SK-N-SH (cell line): ENCODE results near the gene FZD1. TPM values are rescaled to one million over a fixed set of nuclear protein-coding genes. Genes with fewer than 3 reads are reported as not detected.
A peak's percentile ranks its signal among the peaks of the same experiment; 100 is the strongest.

Source experiments
- CTCF ChIA-PET: fragments of 300-600, 350-600 bp; formaldehyde crosslinking; extraction: SDS; loops from one replicate; lab custom pipeline; 2021; lab: Yijun Ruan, JAX
- POLR2A ChIA-PET: fragments of 350-600 bp; sonication (Branson Sonifier 250); formaldehyde crosslinking; extraction: SDS; loops from one replicate; lab custom pipeline; 2020; ENCODE audit warnings: antibody characterized with exemption, inconsistent platforms; lab: Yijun Ruan, JAX
- DNase-seq: peaks from one replicate; pipeline ENCODE4 v3.0.0; 2012
- H2AFZ ChIP-seq: fragments of 200-600 bp; sonication (generic); 2 replicates; pipeline ENCODE4 v1.8.1; 2016; ENCODE audit warnings: antibody characterized with exemption, mild to moderate bottlenecking, low read depth
- H3F3A ChIP-seq: fragments of 200-600 bp; sonication (generic); replicated peaks from 2 replicates; pipeline ENCODE3; 2016; ENCODE audit warnings: antibody characterized with exemption, mild to moderate bottlenecking; ENCODE audit not compliant: insufficient read depth
- H3K27ac ChIP-seq, 2 experiments: fragments of 200-500 bp in 1 of 2; fragments of 200-600 bp in 1 of 2; sonication (Bioruptor generic) in 1 of 2; sonication (generic), shearing (Covaris generic) in 1 of 2; 2 replicates each; pipeline versions ENCODE4 v1.5.1 to v1.6.1; 2014 to 2016; ENCODE audit warnings: low read depth in 2 of 2, inconsistent platforms in 1 of 2, low read length in 1 of 2, mild to moderate bottlenecking in 1 of 2, mixed read lengths in 1 of 2
- H3K27me3 ChIP-seq: fragments of 200-600 bp; sonication (generic), shearing (Covaris generic); 2 replicates; pipeline ENCODE4 v1.6.1; 2016; ENCODE audit warnings: mixed run types; ENCODE audit not compliant: insufficient read depth
- H3K36me3 ChIP-seq, 2 experiments: fragments of 200-500 bp in 1 of 2; fragments of 200-600 bp in 1 of 2; sonication (Bioruptor generic) in 1 of 2; sonication (generic) in 1 of 2; replicated peaks in 1 of 2; 2 replicates each; pipeline versions ENCODE3 to v1.5.1; 2014 to 2016; ENCODE audit warnings: low read length in 1 of 2, mild to moderate bottlenecking in 1 of 2; ENCODE audit not compliant: insufficient read depth in 2 of 2, control insufficient read depth in 1 of 2
- H3K4me1 ChIP-seq, 2 experiments: fragments of 200-500 bp in 1 of 2; fragments of 200-600 bp in 1 of 2; sonication (Bioruptor generic) in 1 of 2; sonication (generic), shearing (Covaris generic) in 1 of 2; 2 replicates each; pipeline versions ENCODE4 v1.5.1 to v1.6.1; 2014 to 2016; ENCODE audit warnings: low read depth in 1 of 2, low read length in 1 of 2, mixed run types in 1 of 2; ENCODE audit not compliant: insufficient read depth in 2 of 2, control insufficient read depth in 1 of 2
- H3K4me2 ChIP-seq: fragments of 200-600 bp; sonication (generic), shearing (Covaris generic); 2 replicates; pipeline ENCODE4 v1.6.1; 2017; ENCODE audit warnings: mixed run types
- H3K4me3 ChIP-seq, 2 experiments: fragments of 200-500 bp in 1 of 2; fragments of 200-600 bp in 1 of 2; sonication (Bioruptor generic) in 1 of 2; sonication (generic), shearing (Covaris generic) in 1 of 2; 2 replicates each; pipeline versions ENCODE4 v1.5.1 to v1.8.1; 2014 to 2016; ENCODE audit warnings: low read depth in 2 of 2, inconsistent platforms in 1 of 2, low read length in 1 of 2, mild to moderate bottlenecking in 1 of 2, mixed read lengths in 1 of 2, moderate library complexity in 1 of 2
- H3K79me2 ChIP-seq: fragments of 200-600 bp; sonication (generic); 2 replicates; pipeline ENCODE4 v1.8.1; 2017; ENCODE audit warnings: mild to moderate bottlenecking; ENCODE audit not compliant: insufficient read depth
- H3K9ac ChIP-seq: fragments of 200-600 bp; sonication (generic); 2 replicates; pipeline ENCODE4 v1.6.1; 2017; ENCODE audit warnings: mixed run types
- H3K9me2 ChIP-seq: fragments of 200-600 bp; sonication (generic); 2 replicates; pipeline ENCODE4 v1.6.1; 2017; ENCODE audit warnings: mixed run types
- H3K9me3 ChIP-seq: fragments of 200-600 bp; sonication (generic); 2 replicates; pipeline ENCODE4 v1.6.1; 2017; ENCODE audit warnings: mixed run types, mild to moderate bottlenecking, moderate library complexity
- H4K20me1 ChIP-seq: fragments of 200-600 bp; sonication (generic); 2 replicates; pipeline ENCODE4 v1.6.1; 2017; ENCODE audit warnings: mild to moderate bottlenecking, mixed run types; ENCODE audit not compliant: insufficient read depth
- CHD2 ChIP-seq: fragments of 150-350 bp; IDR thresholded peaks from 2 replicates; pipeline ENCODE4 v1.6.1; 2018; ENCODE audit warnings: low read length; ENCODE audit not compliant: partially characterized antibody
- CTCF ChIP-seq: fragments of 200-600 bp; sonication (generic); IDR thresholded peaks from 2 replicates; pipeline ENCODE4 v1.6.1; 2017; ENCODE audit warnings: antibody characterized with exemption, mild to moderate bottlenecking, moderate library complexity
- ELF1 ChIP-seq: IDR thresholded peaks from 2 replicates; pipeline ENCODE4 v1.4.0; 2012
- EP300 ChIP-seq, 2 experiments: IDR thresholded peaks; 2 replicates each; pipeline versions ENCODE4 v1.4.0 to v1.6.1; 2012; ENCODE audit warnings: borderline replicate concordance in 1 of 2, low read depth in 1 of 2, low read length in 1 of 2
- EZH2phosphoT487 ChIP-seq: fragments of 200-600 bp; sonication (generic); IDR thresholded peaks from 2 replicates; pipeline ENCODE4 v1.6.1; 2017; ENCODE audit warnings: low read depth, mixed run types, mild to moderate bottlenecking, antibody characterized with exemption, moderate library complexity, borderline replicate concordance
- FOXM1 ChIP-seq: IDR thresholded peaks from 2 replicates; pipeline ENCODE4 v1.4.0; 2012; ENCODE audit warnings: low read depth, mild to moderate bottlenecking
- GABPA ChIP-seq: IDR thresholded peaks from 2 replicates; pipeline ENCODE4 v1.4.0; 2012; ENCODE audit warnings: low read depth, mild to moderate bottlenecking
- GATA2 ChIP-seq: sonication (generic); formaldehyde crosslinking; IDR thresholded peaks from 2 replicates; pipeline ENCODE4 v1.5.0; 2020; ENCODE audit warnings: mild to moderate bottlenecking, missing genetic modification reagents
- IRF3 ChIP-seq: fragments of 150-350 bp; IDR thresholded peaks from 2 replicates; pipeline ENCODE4 v1.6.1; 2016; ENCODE audit warnings: mild to moderate bottlenecking, low read depth, low read length
- MEF2A ChIP-seq: IDR thresholded peaks from 2 replicates; pipeline ENCODE4 v1.4.0; 2012; ENCODE audit warnings: low read depth, borderline replicate concordance
- MXI1 ChIP-seq: IDR thresholded peaks from 2 replicates; pipeline ENCODE4 v1.6.1; 2012; ENCODE audit warnings: mild to moderate bottlenecking, low read depth, low read length, improper control_type of control experiment
- NFIC ChIP-seq: IDR thresholded peaks from 2 replicates; pipeline ENCODE4 v1.4.0; 2012; ENCODE audit warnings: borderline replicate concordance
- POLR2AphosphoS5 ChIP-seq: IDR thresholded peaks from 2 replicates; pipeline ENCODE4 v1.6.1; 2012; ENCODE audit warnings: low read depth, low read length
- RAD21 ChIP-seq: IDR thresholded peaks from 2 replicates; pipeline ENCODE4 v1.6.1; 2012; ENCODE audit warnings: mild to moderate bottlenecking, low read length
- RCOR1 ChIP-seq: fragments of 150-350 bp; IDR thresholded peaks from 2 replicates; pipeline ENCODE4 v1.6.1; 2017; ENCODE audit warnings: antibody characterized with exemption, low read length
- RFX5 ChIP-seq: IDR thresholded peaks from 2 replicates; pipeline ENCODE4 v1.6.1; 2012; ENCODE audit warnings: mild to moderate bottlenecking, improper control_type of control experiment, low read length
- RXRA ChIP-seq: IDR thresholded peaks from 2 replicates; pipeline ENCODE4 v1.4.0; 2012; ENCODE audit warnings: low read depth, mild to moderate bottlenecking, borderline replicate concordance
- SIN3A ChIP-seq: IDR thresholded peaks from 2 replicates; pipeline ENCODE4 v1.6.1; 2012; ENCODE audit warnings: low read depth, mild to moderate bottlenecking, low read length, moderate library complexity, borderline replicate concordance
- SMC3 ChIP-seq: IDR thresholded peaks from 2 replicates; pipeline ENCODE4 v1.6.1; 2012; ENCODE audit warnings: low read depth, low read length, improper control_type of control experiment
- TAF1 ChIP-seq: IDR thresholded peaks from 2 replicates; pipeline ENCODE4 v1.6.1; 2012; ENCODE audit warnings: low read depth, mild to moderate bottlenecking, low read length, moderate library complexity, borderline replicate concordance
- TCF12 ChIP-seq: IDR thresholded peaks from 2 replicates; pipeline ENCODE4 v1.4.0; 2012
- USF1 ChIP-seq: IDR thresholded peaks from 2 replicates; pipeline ENCODE4 v1.4.0; 2012; ENCODE audit warnings: low read depth, borderline replicate concordance
- WGBS: methylation state at CpG from one replicate; pipeline ENCODE4 v1.1.6; 2017; ENCODE audit warnings: low lambda C conversion rate; 5-methylcytosine and 5-hydroxymethylcytosine counted together
- polyA plus RNA-seq, 3 experiments: library from polyadenylated mRNA; depleted of rRNA; stranded (reverse); fragments of >200 nt; gene quantifications; 2 replicates each; pipeline ENCODE4 v1.2.3, GENCODE V29; 2012
- TF ChIP-seq, protein P1 (sequence below): IDR thresholded peaks from 2 replicates; pipeline ENCODE4; 2012

Gene FZD1
- polyA plus RNA-seq, 1 of the 3 experiments (the other 2 are of a cell fraction) = 3.8 TPM

GRCh38 chr7:91243591-91244301, 20.5 kb upstream of the FZD1 start:
- Histone ChIP-seq H3K4me2 (peak overlapping the region; percentile 46), H4K20me1 (no peaks in the 10 kb centered on the region), H3F3A (no peaks in the 10 kb centered on the region), H3K79me2 (no peaks in the 10 kb centered on the region), H3K27me3 (no peaks in the 10 kb centered on the region), H3K36me3 (no peaks in the 10 kb centered on the region), H3K4me1 (peaks cover 5 to 8% of the 10 kb centered on the region in 2 experiments; a peak in 2 of 4 replicates), H3K9ac (no peak overlapping the region), H3K4me3 (no peak overlapping the region), H2AFZ (no peak overlapping the region), H3K9me2 (no peaks in the 10 kb centered on the region), H3K9me3 (no peaks in the 10 kb centered on the region), H3K27ac (peak overlapping the region in 1 of 2 experiments; percentile 50; a peak in 2 of 4 replicates)
- no peak for DNase-seq
- POLR2A ChIA-PET = no interaction called here
- 61% methylated on average over 6 of the region's 6 CpGs for WGBS
- TF ChIP-seq RAD21 = no peak
- no peak for TF ChIP-seq IRF3
- TF ChIP-seq RCOR1 = peak; percentile 55; the same call in 1 of the 2 replicates
- TF ChIP-seq EP300 (IDR thresholded peaks at IDR 0.05; ENCODE audit: borderline replicate concordance in 1 of 2, low read depth in 1 of 2, low read length in 1 of 2) = peak in 1 of 2 experiments; percentile 51; a peak in 2 of 4 replicates
- TF ChIP-seq TAF1 = no peak
- TF ChIP-seq TCF12 = peak; percentile 78
- TF ChIP-seq MXI1 = no peak
- CTCF ChIA-PET = interaction anchor here (1.3 to 1.6 kb wide), 3 partner anchors 9 to 160 kb away, joined by 3 to 6 read pairs (median 4); no protein-coding TSS in a partner anchor

GRCh38 chr7:91247500-91247899, 16.7 kb upstream of the FZD1 start:
- Histone ChIP-seq H3K9ac (no peak overlapping the region), H3K36me3 (no peaks in the 10 kb centered on the region), H3K4me1 (peaks cover 7 to 10% of the 10 kb centered on the region in 2 experiments; a peak in 1 of 4 replicates)
- TF ChIP-seq RFX5 = no peak
- TF ChIP-seq EP300 (IDR thresholded peaks at IDR 0.05; ENCODE audit: borderline replicate concordance in 1 of 2, low read depth in 1 of 2, low read length in 1 of 2) = no peak
- TF ChIP-seq, protein P1, sequence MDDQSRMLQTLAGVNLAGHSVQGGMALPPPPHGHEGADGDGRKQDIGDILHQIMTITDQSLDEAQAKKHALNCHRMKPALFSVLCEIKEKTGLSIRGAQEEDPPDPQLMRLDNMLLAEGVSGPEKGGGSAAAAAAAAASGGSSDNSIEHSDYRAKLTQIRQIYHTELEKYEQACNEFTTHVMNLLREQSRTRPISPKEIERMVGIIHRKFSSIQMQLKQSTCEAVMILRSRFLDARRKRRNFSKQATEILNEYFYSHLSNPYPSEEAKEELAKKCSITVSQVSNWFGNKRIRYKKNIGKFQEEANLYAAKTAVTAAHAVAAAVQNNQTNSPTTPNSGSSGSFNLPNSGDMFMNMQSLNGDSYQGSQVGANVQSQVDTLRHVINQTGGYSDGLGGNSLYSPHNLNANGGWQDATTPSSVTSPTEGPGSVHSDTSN = no peak
- TF ChIP-seq RXRA = no peak
- no peak for TF ChIP-seq MXI1
- TF ChIP-seq USF1 = no peak
- no peak for TF ChIP-seq CHD2
- no peak for TF ChIP-seq EZH2phosphoT487
- TF ChIP-seq MEF2A = no peak
- TF ChIP-seq POLR2AphosphoS5 = no peak
- TF ChIP-seq SMC3 = no peak
- TF ChIP-seq TAF1 = no peak
- no peak for TF ChIP-seq ELF1
- TF ChIP-seq GABPA = no peak
- no peak for TF ChIP-seq SIN3A
- no peak; the same call in 1 of the 2 replicates for TF ChIP-seq CTCF
- no peak for TF ChIP-seq FOXM1
- TF ChIP-seq NFIC = no peak
- no peak for TF ChIP-seq GATA2 (CRISPR knock-in tag)
- TF ChIP-seq, all 33 proteins: peak for 0
- no peak overlapping the region for H3K27ac ChIP-seq
- H3K4me2 ChIP-seq = no peak overlapping the region
- no peaks in the 10 kb centered on the region for H3K9me2 ChIP-seq
- no peaks in the 10 kb centered on the region for H4K20me1 ChIP-seq
- H2AFZ ChIP-seq = no peak overlapping the region
- H3K9me3 ChIP-seq = no peaks in the 10 kb centered on the region
- ChIA-PET POLR2A (no interaction called here), CTCF (interaction anchor here (0.6 to 2.2 kb wide), 6 partner anchors 19 to 163 kb away, joined by 3 to 6 read pairs (median 4); no protein-coding TSS in a partner anchor)
- no peak overlapping the region for H3K4me3 ChIP-seq
- H3F3A ChIP-seq = no peaks in the 10 kb centered on the region
- DNase-seq = no peak
- H3K79me2 ChIP-seq = no peaks in the 10 kb centered on the region
- H3K27me3 ChIP-seq = no peaks in the 10 kb centered on the region
